ENCODE measurements around the gene HMG20A.

The HMG20A gene

GRCh38 chr15:77526595-77527163 lies 106.0 kb downstream of the HMG20A start:
- Histone ChIP-seq H3K4me1 (ENCODE audit: control insufficient read depth, insufficient read depth, low read length) (peaks cover 13% of the 10 kb centered on the region), H3K9ac (ENCODE audit: low read length) (peak overlapping the region; percentile 34), H3K4me3 (ENCODE audit: low read length) (no peak overlapping the region), H3K36me3 (ENCODE audit: control insufficient read depth, insufficient read depth, low read length, severe bottlenecking) (no peaks in the 10 kb centered on the region), H3K27me3 (replicated peaks; ENCODE audit: control insufficient read depth, insufficient read depth, low read length) (peaks cover 14% of the 10 kb centered on the region), H3K9me3 (ENCODE audit: control insufficient read depth, low read length) (no peaks in the 10 kb centered on the region)
- DNase-seq (ENCODE audit: low read depth): no peak

DNA sequence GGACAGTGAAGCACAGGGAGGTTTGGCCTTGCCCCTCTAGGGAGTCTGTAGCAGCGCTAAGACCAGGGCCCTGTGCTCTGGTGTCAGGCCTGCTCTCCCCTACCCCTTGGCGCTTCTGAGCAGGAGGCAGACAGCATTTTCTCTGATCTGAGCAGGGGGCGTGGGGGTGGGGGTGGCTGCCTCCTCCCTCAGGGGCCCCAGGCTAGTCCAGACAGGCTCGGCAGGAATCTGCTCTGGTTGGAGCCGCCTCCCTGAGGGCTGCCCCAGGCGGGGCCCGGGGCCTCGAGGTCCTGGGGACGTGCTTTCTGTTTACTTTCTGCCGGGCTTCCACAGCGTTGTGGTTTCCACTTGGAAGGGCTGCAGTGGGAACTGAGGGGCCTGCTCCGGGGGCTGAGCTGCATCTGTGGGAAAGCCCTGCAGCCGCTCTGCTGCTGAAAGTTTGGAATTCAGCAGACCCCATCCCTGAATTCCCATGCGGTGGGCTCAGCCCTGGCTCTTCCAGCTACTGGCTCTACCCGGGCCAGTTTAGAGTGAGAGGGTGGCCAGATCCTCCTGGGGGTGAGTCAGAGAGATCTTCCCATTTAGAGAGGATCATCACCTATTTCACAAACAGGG lies 106.6 kb downstream of the HMG20A start:
- Histone ChIP-seq H3K27me3 (replicated peaks; ENCODE audit: control insufficient read depth, insufficient read depth, low read length) (peaks cover 19% of the 10 kb centered on the region), H3K4me1 (ENCODE audit: control insufficient read depth, insufficient read depth, low read length) (peaks cover 13% of the 10 kb centered on the region), H3K9ac (ENCODE audit: low read length) (peak overlapping the region; percentile 34), H3K36me3 (ENCODE audit: control insufficient read depth, insufficient read depth, low read length, severe bottlenecking) (no peaks in the 10 kb centered on the region), H3K9me3 (ENCODE audit: control insufficient read depth, low read length) (no peaks in the 10 kb centered on the region), H3K4me3 (ENCODE audit: low read length) (no peak overlapping the region)
- peak; percentile 80 for DNase-seq (ENCODE audit: low read depth)

DNA sequence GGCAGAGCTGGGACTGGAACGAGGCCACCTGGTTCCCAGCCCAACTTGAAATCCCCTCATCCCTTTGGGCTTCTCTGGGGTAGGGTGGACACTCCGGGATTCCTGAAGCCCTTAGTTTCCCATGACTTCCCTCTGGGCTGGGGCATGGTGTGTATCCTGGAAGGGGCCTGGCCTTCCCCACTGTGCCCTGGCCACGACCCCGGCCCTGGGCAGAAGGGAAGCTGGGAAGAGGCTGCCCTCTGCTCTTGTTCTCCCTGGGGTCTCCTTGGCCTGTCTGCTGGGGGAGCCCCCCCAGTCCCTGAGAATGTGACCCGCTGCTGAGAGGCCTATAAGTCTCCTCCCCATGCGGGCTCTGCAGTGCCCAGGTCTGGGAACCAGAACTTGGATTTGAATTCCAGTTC lies 107.1 kb downstream of the HMG20A start:
- H3K9me3 ChIP-seq (ENCODE audit: control insufficient read depth, low read length): no peaks in the 10 kb centered on the region
- peak overlapping the region; percentile 21 for H3K9ac ChIP-seq (ENCODE audit: low read length)
- no peaks in the 10 kb centered on the region for H3K36me3 ChIP-seq (ENCODE audit: control insufficient read depth, insufficient read depth, low read length, severe bottlenecking)
- no peak for DNase-seq (ENCODE audit: low read depth)
- H3K4me1 ChIP-seq (ENCODE audit: control insufficient read depth, insufficient read depth, low read length): peaks cover 13% of the 10 kb centered on the region
- H3K4me3 ChIP-seq (ENCODE audit: low read length): no peak overlapping the region
- H3K27me3 ChIP-seq (replicated peaks; ENCODE audit: control insufficient read depth, insufficient read depth, low read length): peaks cover 24% of the 10 kb centered on the region

GRCh38 chr15:77528290-77528967 lies 107.7 kb downstream of the HMG20A start:
- no peak for DNase-seq (ENCODE audit: low read depth)
- no peak overlapping the region for H3K4me3 ChIP-seq (ENCODE audit: low read length)
- no peaks in the 10 kb centered on the region for H3K36me3 ChIP-seq (ENCODE audit: control insufficient read depth, insufficient read depth, low read length, severe bottlenecking)
- H3K27me3 ChIP-seq (replicated peaks; ENCODE audit: control insufficient read depth, insufficient read depth, low read length): peaks cover 30% of the 10 kb centered on the region
- no peak overlapping the region for H3K9ac ChIP-seq (ENCODE audit: low read length)
- peaks cover 13% of the 10 kb centered on the region for H3K4me1 ChIP-seq (ENCODE audit: control insufficient read depth, insufficient read depth, low read length)
- no peaks in the 10 kb centered on the region for H3K9me3 ChIP-seq (ENCODE audit: control insufficient read depth, low read length)

DNA sequence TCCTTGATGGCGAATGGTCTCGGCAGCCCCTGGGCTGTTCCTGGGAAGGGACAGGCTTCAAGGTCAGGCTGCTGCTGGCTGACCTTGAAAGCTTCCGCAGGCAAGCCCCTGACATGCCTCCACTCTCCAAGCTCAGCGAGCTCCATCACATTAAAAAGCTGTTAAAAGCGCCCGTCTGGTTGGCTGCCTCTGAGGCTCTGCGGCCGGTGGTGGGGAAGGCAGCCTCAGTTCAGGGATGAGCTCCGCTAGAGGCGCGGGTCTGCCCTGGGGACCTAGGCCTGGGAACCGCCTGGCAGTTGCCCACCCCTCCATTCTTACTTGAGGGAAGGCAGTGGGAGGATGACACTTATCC lies 108.3 kb downstream of the HMG20A start:
- DNase-seq (ENCODE audit: low read depth): no peak

GRCh38 chr15:77529394-77530159 lies 108.9 kb downstream of the HMG20A start:
- Histone ChIP-seq H3K27me3 (replicated peaks; ENCODE audit: control insufficient read depth, insufficient read depth, low read length) (peaks cover 34% of the 10 kb centered on the region), H3K4me3 (ENCODE audit: low read length) (no peak overlapping the region), H3K9ac (ENCODE audit: low read length) (no peak overlapping the region), H3K36me3 (ENCODE audit: control insufficient read depth, insufficient read depth, low read length, severe bottlenecking) (no peaks in the 10 kb centered on the region), H3K4me1 (ENCODE audit: control insufficient read depth, insufficient read depth, low read length) (peaks cover 13% of the 10 kb centered on the region), H3K9me3 (ENCODE audit: control insufficient read depth, low read length) (no peaks in the 10 kb centered on the region)
- no peak for DNase-seq (ENCODE audit: low read depth)

More for the DNA sequence above, 108.3 kb downstream of the HMG20A start:
- Histone ChIP-seq H3K4me1 (ENCODE audit: control insufficient read depth, insufficient read depth, low read length) (peaks cover 13% of the 10 kb centered on the region), H3K9ac (ENCODE audit: low read length) (no peak overlapping the region), H3K27me3 (replicated peaks; ENCODE audit: control insufficient read depth, insufficient read depth, low read length) (peaks cover 34% of the 10 kb centered on the region), H3K9me3 (ENCODE audit: control insufficient read depth, low read length) (no peaks in the 10 kb centered on the region), H3K36me3 (ENCODE audit: control insufficient read depth, insufficient read depth, low read length, severe bottlenecking) (no peaks in the 10 kb centered on the region), H3K4me3 (ENCODE audit: low read length) (no peak overlapping the region)

DNA sequence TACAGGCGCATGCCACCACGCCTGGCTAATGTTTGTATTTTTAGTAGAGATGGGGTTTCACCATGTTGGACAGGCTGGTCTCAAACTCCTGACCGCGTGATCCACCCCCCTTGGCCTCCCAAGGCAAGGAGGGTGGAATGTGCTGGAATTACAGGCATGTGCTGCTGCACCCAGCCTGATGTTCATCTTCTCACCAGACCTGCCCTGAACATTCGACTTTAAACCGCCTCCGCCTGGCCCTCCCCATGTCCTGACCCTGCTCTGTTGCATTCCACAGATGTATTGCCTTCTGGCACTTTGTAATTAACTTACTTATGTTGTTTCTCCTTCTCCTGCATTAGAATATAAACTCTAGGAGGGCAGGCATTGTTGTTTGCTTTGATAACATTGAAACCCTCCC lies 109.9 kb downstream of the HMG20A start:
- no peak overlapping the region for H3K9ac ChIP-seq (ENCODE audit: low read length)
- peaks cover 27% of the 10 kb centered on the region for H3K27me3 ChIP-seq (replicated peaks; ENCODE audit: control insufficient read depth, insufficient read depth, low read length)
- no peaks in the 10 kb centered on the region for H3K9me3 ChIP-seq (ENCODE audit: control insufficient read depth, low read length)
- H3K4me3 ChIP-seq (ENCODE audit: low read length): no peak overlapping the region
- no peaks in the 10 kb centered on the region for H3K36me3 ChIP-seq (ENCODE audit: control insufficient read depth, insufficient read depth, low read length, severe bottlenecking)
- peaks cover 13% of the 10 kb centered on the region for H3K4me1 ChIP-seq (ENCODE audit: control insufficient read depth, insufficient read depth, low read length)
- DNase-seq (ENCODE audit: low read depth): no peak

- Histone ChIP-seq H3K9ac (ENCODE audit: low read length) (no peak overlapping the region), H3K36me3 (ENCODE audit: control insufficient read depth, insufficient read depth, low read length, severe bottlenecking) (no peaks in the 10 kb centered on the region), H3K27me3 (replicated peaks; ENCODE audit: control insufficient read depth, insufficient read depth, low read length) (peaks cover 25% of the 10 kb centered on the region), H3K4me3 (ENCODE audit: low read length) (no peak overlapping the region), H3K9me3 (ENCODE audit: control insufficient read depth, low read length) (no peaks in the 10 kb centered on the region), H3K4me1 (ENCODE audit: control insufficient read depth, insufficient read depth, low read length) (peaks cover 13% of the 10 kb centered on the region)
- DNase-seq (ENCODE audit: low read depth): no peak
Observed at GRCh38 chr15:77531191-77532000, 110.7 kb downstream of the HMG20A start.

DNA sequence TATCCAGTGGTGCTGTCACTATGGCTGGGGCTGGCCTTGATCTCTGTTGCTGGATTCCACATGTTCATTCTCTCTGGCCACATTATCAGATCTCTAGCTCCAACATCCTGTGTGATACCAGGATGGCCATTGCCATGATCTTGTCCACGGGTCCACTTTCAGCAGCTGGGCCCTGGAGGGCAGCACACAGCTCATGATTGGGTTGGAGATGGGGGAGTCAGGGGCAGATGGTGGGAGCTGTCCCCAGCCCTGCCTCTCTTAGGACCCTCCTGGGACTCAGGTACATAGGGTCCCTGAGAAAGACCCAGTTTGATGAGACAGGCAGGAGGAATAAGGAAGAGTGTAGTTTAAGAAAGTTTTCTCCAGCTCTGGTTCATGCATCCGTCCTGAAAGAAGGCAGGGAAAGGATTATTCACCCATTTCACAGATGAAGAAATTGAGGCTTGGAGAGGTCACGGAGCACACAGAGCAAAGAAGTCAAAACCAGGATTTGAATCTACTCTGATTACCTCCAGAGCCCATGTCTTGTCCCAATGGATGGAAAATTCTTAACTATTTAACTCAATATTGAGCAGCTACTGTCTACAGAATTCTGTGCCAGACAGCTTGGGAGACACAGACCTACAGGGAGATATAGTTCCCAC lies 111.5 kb downstream of the HMG20A start:
- Histone ChIP-seq H3K9me3 (ENCODE audit: control insufficient read depth, low read length) (no peaks in the 10 kb centered on the region), H3K27me3 (replicated peaks; ENCODE audit: control insufficient read depth, insufficient read depth, low read length) (peaks cover 25% of the 10 kb centered on the region), H3K4me1 (ENCODE audit: control insufficient read depth, insufficient read depth, low read length) (peaks cover 8% of the 10 kb centered on the region), H3K36me3 (ENCODE audit: control insufficient read depth, insufficient read depth, low read length, severe bottlenecking) (no peaks in the 10 kb centered on the region), H3K9ac (ENCODE audit: low read length) (no peak overlapping the region), H3K4me3 (ENCODE audit: low read length) (no peak overlapping the region)
- DNase-seq (ENCODE audit: low read depth): no peak

- no peak for DNase-seq (ENCODE audit: low read depth)
- peaks cover 25% of the 10 kb centered on the region for H3K27me3 ChIP-seq (replicated peaks; ENCODE audit: control insufficient read depth, insufficient read depth, low read length)
- H3K9ac ChIP-seq (ENCODE audit: low read length): no peak overlapping the region
Observed at GRCh38 chr15:77532846-77533245, 112.2 kb downstream of the HMG20A start.

More at GRCh38 chr15:77532846-77533245, 112.2 kb downstream of the HMG20A start:
- no peaks in the 10 kb centered on the region for H3K36me3 ChIP-seq (ENCODE audit: control insufficient read depth, insufficient read depth, low read length, severe bottlenecking)
- peaks cover 2% of the 10 kb centered on the region for H3K4me1 ChIP-seq (ENCODE audit: control insufficient read depth, insufficient read depth, low read length)
- no peaks in the 10 kb centered on the region for H3K9me3 ChIP-seq (ENCODE audit: control insufficient read depth, low read length)
- no peak overlapping the region for H3K4me3 ChIP-seq (ENCODE audit: low read length)
